ENCODE results near the gene LYZL1. TPM values are rescaled to one million over a fixed set of nuclear protein-coding genes. Genes with fewer than 3 reads are reported as not detected.

LYZL1 gene
- total RNA-seq, 6 donors from 2014 or later: not detected

- WGBS, 2 donors: 85 to 100% methylated on average over 1 of the region's 1 CpG
- TF ChIP-seq, protein P1, sequence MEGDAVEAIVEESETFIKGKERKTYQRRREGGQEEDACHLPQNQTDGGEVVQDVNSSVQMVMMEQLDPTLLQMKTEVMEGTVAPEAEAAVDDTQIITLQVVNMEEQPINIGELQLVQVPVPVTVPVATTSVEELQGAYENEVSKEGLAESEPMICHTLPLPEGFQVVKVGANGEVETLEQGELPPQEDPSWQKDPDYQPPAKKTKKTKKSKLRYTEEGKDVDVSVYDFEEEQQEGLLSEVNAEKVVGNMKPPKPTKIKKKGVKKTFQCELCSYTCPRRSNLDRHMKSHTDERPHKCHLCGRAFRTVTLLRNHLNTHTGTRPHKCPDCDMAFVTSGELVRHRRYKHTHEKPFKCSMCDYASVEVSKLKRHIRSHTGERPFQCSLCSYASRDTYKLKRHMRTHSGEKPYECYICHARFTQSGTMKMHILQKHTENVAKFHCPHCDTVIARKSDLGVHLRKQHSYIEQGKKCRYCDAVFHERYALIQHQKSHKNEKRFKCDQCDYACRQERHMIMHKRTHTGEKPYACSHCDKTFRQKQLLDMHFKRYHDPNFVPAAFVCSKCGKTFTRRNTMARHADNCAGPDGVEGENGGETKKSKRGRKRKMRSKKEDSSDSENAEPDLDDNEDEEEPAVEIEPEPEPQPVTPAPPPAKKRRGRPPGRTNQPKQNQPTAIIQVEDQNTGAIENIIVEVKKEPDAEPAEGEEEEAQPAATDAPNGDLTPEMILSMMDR (IDR thresholded peaks at IDR 0.05): peak in 2 of 6 experiments; percentile 17 to 22
- TF ChIP-seq POLR2AphosphoS5 (IDR thresholded peaks at IDR 0.05): no peak
- no peak overlapping the region for H3K27ac ChIP-seq
- H3K4me1 ChIP-seq: no peaks in the 10 kb centered on the region
- no peaks in the 10 kb centered on the region for H3K27me3 ChIP-seq
- no peak overlapping the region for H3K4me3 ChIP-seq
- DNase-seq (no peak), ATAC-seq (ENCODE audit: low FRiP score in 2 of 2) (no peak)
- H3K36me3 ChIP-seq: no peaks in the 10 kb centered on the region
- H3K9me3 ChIP-seq: no peaks in the 10 kb centered on the region
These were observed 45.1 kb upstream of the LYZL1 start for GRCh38 chr10:29243750-29244149.

- 87 to 93% methylated on average over 7 of the region's 7 CpGs for WGBS, 2 donors
- Histone ChIP-seq H3K9me3 (no peaks in the 10 kb centered on the region), H3K4me1 (no peaks in the 10 kb centered on the region), H3K4me3 (no peak overlapping the region), H3K27ac (no peak overlapping the region), H3K36me3 (no peaks in the 10 kb centered on the region), H3K27me3 (no peaks in the 10 kb centered on the region)
- DNase-seq: no peak
- ATAC-seq (ENCODE audit: low FRiP score in 2 of 2): no peak
- TF ChIP-seq, protein P1 (IDR thresholded peaks at IDR 0.05): no peak
- TF ChIP-seq EP300 (IDR thresholded peaks at IDR 0.05) (no peak), POLR2A (IDR thresholded peaks at IDR 0.05) (no peak), POLR2AphosphoS5 (IDR thresholded peaks at IDR 0.05) (no peak)
These were observed 43.9 kb upstream of the LYZL1 start for GRCh38 chr10:29244978-29245377.

- no peak overlapping the region for H3K27ac ChIP-seq
- no peaks in the 10 kb centered on the region for H3K9me3 ChIP-seq
- WGBS, 2 donors: 89 to 90% methylated on average over 11 of the region's 11 CpGs
- DNase-seq: no peak
- no peak for ATAC-seq (ENCODE audit: low FRiP score in 2 of 2)
- no peak for TF ChIP-seq EP300 (IDR thresholded peaks at IDR 0.05)
- TF ChIP-seq, protein P1 (IDR thresholded peaks at IDR 0.05): no peak
- no peak for TF ChIP-seq POLR2AphosphoS5 (IDR thresholded peaks at IDR 0.05)
- TF ChIP-seq POLR2A (IDR thresholded peaks at IDR 0.05): no peak
- H3K4me3 ChIP-seq: no peak overlapping the region
- no peaks in the 10 kb centered on the region for H3K4me1 ChIP-seq
- H3K27me3 ChIP-seq: no peaks in the 10 kb centered on the region
- H3K36me3 ChIP-seq: no peaks in the 10 kb centered on the region
These were observed 43.4 kb upstream of the LYZL1 start for GRCh38 chr10:29245476-29245875.

- Histone ChIP-seq H3K27ac (no peak overlapping the region), H3K4me1 (no peaks in the 10 kb centered on the region), H3K4me3 (no peak overlapping the region), H3K9me3 (no peaks in the 10 kb centered on the region), H3K27me3 (no peaks in the 10 kb centered on the region), H3K36me3 (no peaks in the 10 kb centered on the region)
- TF ChIP-seq POLR2AphosphoS5 (IDR thresholded peaks at IDR 0.05): no peak
- TF ChIP-seq, protein P1 (IDR thresholded peaks at IDR 0.05): no peak
- TF ChIP-seq POLR2A (IDR thresholded peaks at IDR 0.05): no peak
- no peak for TF ChIP-seq EP300 (IDR thresholded peaks at IDR 0.05)
- 95% methylated on average over 1 of the region's 1 CpG for WGBS, 2 donors
- DNase-seq (no peak), ATAC-seq (ENCODE audit: low FRiP score in 2 of 2) (no peak)
These were observed 42.4 kb upstream of the LYZL1 start for GRCh38 chr10:29246449-29246848.

DNA sequence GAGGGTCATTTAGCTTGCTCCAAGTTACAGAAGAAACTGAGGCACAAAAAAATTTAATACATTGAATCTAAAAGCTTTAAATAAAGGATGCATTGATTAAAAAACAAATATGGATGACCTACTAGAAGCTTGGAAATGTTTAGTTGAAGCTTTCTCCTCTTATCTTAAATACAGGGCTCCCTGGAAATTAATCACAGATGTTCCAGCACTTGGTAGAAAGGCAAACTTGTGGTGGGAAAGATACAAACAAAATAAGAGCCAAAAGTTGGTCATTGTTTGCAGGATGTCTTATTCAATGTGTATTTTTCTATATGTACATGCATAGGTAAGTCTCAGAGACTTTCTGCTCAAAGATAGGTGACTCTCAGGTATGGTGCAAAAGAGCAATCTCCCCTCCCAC, 40.7 kb upstream of the LYZL1 start:
- Histone ChIP-seq H3K27me3 (no peaks in the 10 kb centered on the region), H3K27ac (no peak overlapping the region), H3K36me3 (no peaks in the 10 kb centered on the region), H3K4me3 (no peak overlapping the region), H3K4me1 (no peaks in the 10 kb centered on the region), H3K9me3 (no peaks in the 10 kb centered on the region)
- no peak for DNase-seq
- no peak for TF ChIP-seq POLR2AphosphoS5 (IDR thresholded peaks at IDR 0.05)
- no peak for TF ChIP-seq POLR2A (IDR thresholded peaks at IDR 0.05)
- TF ChIP-seq EP300 (IDR thresholded peaks at IDR 0.05): no peak
- TF ChIP-seq, protein P1 (IDR thresholded peaks at IDR 0.05): no peak
- no peak for ATAC-seq (ENCODE audit: low FRiP score in 2 of 2)

Data from upper lobe of left lung (tissue), 6 donors.